Testis (tissue), 2 donors: Measurements from ENCODE around the gene SLC35E1.

Source experiments
- POLR2A ChIP-seq: fragments of 450-650 bp; IDR thresholded peaks from one replicate; pipeline ENCODE4 v1.6.1; 2017; ENCODE audit warnings: antibody characterized with exemption, mild to moderate bottlenecking, moderate library complexity
- TF ChIP-seq, protein P1 (sequence below), 3 experiments: fragments of 450-650 bp in 2 of 3; fragments of 200-600 bp in 1 of 3; sonication (generic) in 1 of 3; IDR thresholded peaks; one replicate each; pipeline ENCODE4 v1.5.1; 2016 to 2019; ENCODE audit warnings: antibody characterized with exemption in 3 of 3, mild to moderate bottlenecking in 2 of 3, moderate library complexity in 1 of 3

DNA sequence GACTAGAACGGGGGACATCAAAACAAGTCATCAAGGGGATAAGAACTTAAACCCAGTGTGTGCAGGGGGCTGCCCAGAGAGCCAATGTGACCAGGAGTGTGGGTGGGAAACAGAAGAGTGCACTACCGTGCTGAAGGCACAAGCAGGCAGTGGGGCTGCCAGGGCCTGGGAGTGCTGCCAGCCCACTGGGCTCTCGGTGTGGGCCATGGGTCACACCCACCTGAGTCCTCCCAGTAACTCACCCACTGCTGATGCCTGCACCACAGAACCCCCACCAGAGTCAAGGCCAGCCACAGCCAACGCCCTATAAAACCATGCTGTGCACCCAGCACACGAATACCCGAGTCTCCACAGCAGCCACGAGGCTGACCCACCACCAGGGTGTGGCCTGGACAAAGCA lies 47.2 kb upstream of the SLC35E1 start:
- TF ChIP-seq, protein P1, sequence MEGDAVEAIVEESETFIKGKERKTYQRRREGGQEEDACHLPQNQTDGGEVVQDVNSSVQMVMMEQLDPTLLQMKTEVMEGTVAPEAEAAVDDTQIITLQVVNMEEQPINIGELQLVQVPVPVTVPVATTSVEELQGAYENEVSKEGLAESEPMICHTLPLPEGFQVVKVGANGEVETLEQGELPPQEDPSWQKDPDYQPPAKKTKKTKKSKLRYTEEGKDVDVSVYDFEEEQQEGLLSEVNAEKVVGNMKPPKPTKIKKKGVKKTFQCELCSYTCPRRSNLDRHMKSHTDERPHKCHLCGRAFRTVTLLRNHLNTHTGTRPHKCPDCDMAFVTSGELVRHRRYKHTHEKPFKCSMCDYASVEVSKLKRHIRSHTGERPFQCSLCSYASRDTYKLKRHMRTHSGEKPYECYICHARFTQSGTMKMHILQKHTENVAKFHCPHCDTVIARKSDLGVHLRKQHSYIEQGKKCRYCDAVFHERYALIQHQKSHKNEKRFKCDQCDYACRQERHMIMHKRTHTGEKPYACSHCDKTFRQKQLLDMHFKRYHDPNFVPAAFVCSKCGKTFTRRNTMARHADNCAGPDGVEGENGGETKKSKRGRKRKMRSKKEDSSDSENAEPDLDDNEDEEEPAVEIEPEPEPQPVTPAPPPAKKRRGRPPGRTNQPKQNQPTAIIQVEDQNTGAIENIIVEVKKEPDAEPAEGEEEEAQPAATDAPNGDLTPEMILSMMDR (IDR thresholded peaks at IDR 0.05), result no peak
- no peak for TF ChIP-seq POLR2A
